Natural killer cell (primary cell): Measurements from ENCODE around the gene CCDC40. TPM values are rescaled to one million over a fixed set of nuclear protein-coding genes. Genes with fewer than 3 reads are reported as not detected.

Experiments used
- ATAC-seq, 3 donors: fragments of 150-1000 bp in 2 of 3; fragments of 200-7000 bp in 1 of 3; cut with Tn5 transposase; 1 replicate in 1 of 3; 2 replicates in 2 of 3; pipeline ENCODE4 v1.10.0; 2021; ENCODE audit warnings: mild to moderate bottlenecking in 2 of 3, moderate library complexity in 2 of 3
- DNase-seq, 2 donors: peaks; one replicate each; pipeline versions ENCODE4 v3.0.0 to v3.0.0-alpha.2; 2013 to 2021; ENCODE audit warnings: mixed read lengths in 1 of 2
- H3K27ac ChIP-seq: one replicate; pipeline ENCODE4 v1.5.1; 2013; ENCODE audit warnings: mild to moderate bottlenecking, low read length
- H3K27me3 ChIP-seq: one replicate; pipeline ENCODE4 v1.6.1; 2013; ENCODE audit warnings: low read length; ENCODE audit not compliant: control insufficient read depth, insufficient read depth
- H3K36me3 ChIP-seq: one replicate; pipeline ENCODE4 v1.6.1; 2013; ENCODE audit warnings: low read length; ENCODE audit not compliant: control insufficient read depth, insufficient read depth
- H3K4me1 ChIP-seq: one replicate; pipeline ENCODE4 v1.6.1; 2013; ENCODE audit warnings: low read length; ENCODE audit not compliant: control insufficient read depth, insufficient read depth
- H3K4me3 ChIP-seq: one replicate; pipeline ENCODE4 v1.5.1; 2013; ENCODE audit warnings: low read length
- H3K9me3 ChIP-seq: one replicate; pipeline ENCODE4 v1.6.1; 2013; ENCODE audit warnings: low read length; ENCODE audit not compliant: control insufficient read depth, insufficient read depth
- H3K27ac Mint-ChIP-seq, 2 donors: one replicate each; pipeline ENCODE4 v1.8.0; 2022; ENCODE audit warnings: mild to moderate bottlenecking in 2 of 2, mixed read lengths in 2 of 2, moderate library complexity in 1 of 2
- H3K27me3 Mint-ChIP-seq, 2 donors: one replicate each; pipeline ENCODE4 v1.8.0; 2022; ENCODE audit warnings: low read depth in 2 of 2, mixed read lengths in 2 of 2
- H3K36me3 Mint-ChIP-seq: one replicate; pipeline ENCODE4 v1.8.0; 2022; ENCODE audit warnings: mixed read lengths
- H3K4me1 Mint-ChIP-seq, 2 donors: one replicate each; pipeline ENCODE4 v1.8.0; 2022; ENCODE audit warnings: mixed read lengths in 2 of 2
- H3K4me3 Mint-ChIP-seq: one replicate; pipeline ENCODE4 v1.8.0; 2022; ENCODE audit warnings: mild to moderate bottlenecking, moderate library complexity, mixed read lengths
- H3K9me3 Mint-ChIP-seq, 2 donors: one replicate each; pipeline ENCODE4 v1.8.0; 2022; ENCODE audit warnings: mixed read lengths in 2 of 2
- CTCF ChIP-seq: fragments of 200-600 bp; IDR thresholded peaks from one replicate; pipeline ENCODE4 v1.8.0; 2022; ENCODE audit warnings: antibody characterized with exemption
- WGBS: methylation state at CpG from one replicate; pipeline ENCODE4 v1.1.7; 2013; ENCODE audit warnings: missing lambda C conversion rate; ENCODE audit not compliant: insufficient coverage; 5-methylcytosine and 5-hydroxymethylcytosine counted together
- intact Hi-C: fragments of 100-400 bp; cut with micrococcal nuclease; formaldehyde crosslinking; loops from one replicate; pipeline ENCODE4 v1.14.2; 2022
- total RNA-seq, 4 donors: library from RNA; stranded (reverse); fragments of 120-200 nt in 1 of 4; gene quantifications; one replicate each; pipeline versions ENCODE4 v1.2.3 to v1.2.4, GENCODE V29; 2013 to 2022

The CCDC40 gene
- total RNA-seq, 3 donors from 2014 or later (not counting 1 experiment from before 2014, with no cell fraction given): 0.95 to 2.4 (median 1.5) TPM

GRCh38 chr17:80008383-80008840 is 28.0 kb upstream of the CCDC40 start:
- no peaks in the 10 kb centered on the region for H3K9me3 ChIP-seq
- H3K27me3 Mint-ChIP-seq: no peaks in the 10 kb centered on the region
- intact Hi-C loops: no loop called here
- peaks cover 17% of the 10 kb centered on the region for H3K4me1 ChIP-seq
- DNase-seq: peak; percentile 65 to 83
- no peak overlapping the region for H3K4me3 ChIP-seq
- no peak overlapping the region for H3K4me3 Mint-ChIP-seq
- peak; percentile 82 to 90 (median 88) for ATAC-seq
- H3K36me3 Mint-ChIP-seq: no peaks in the 10 kb centered on the region
- no peaks in the 10 kb centered on the region for H3K27me3 ChIP-seq
- H3K27ac Mint-ChIP-seq: no peak overlapping the region
- peak; percentile 86 for TF ChIP-seq CTCF
- H3K27ac ChIP-seq: no peak overlapping the region
- WGBS: 28% methylated on average over 17 of the region's 17 CpGs
- no peaks in the 10 kb centered on the region for H3K36me3 ChIP-seq
- H3K9me3 Mint-ChIP-seq: no peaks in the 10 kb centered on the region
- peaks cover 8 to 14% of the 10 kb centered on the region in 2 donors for H3K4me1 Mint-ChIP-seq

- WGBS: 92% methylated on average over 18 of the region's 18 CpGs
- Mint-ChIP-seq H3K27me3 (no peaks in the 10 kb centered on the region), H3K27ac (no peak overlapping the region), H3K4me1 (peaks cover 8 to 14% of the 10 kb centered on the region in 2 donors), H3K9me3 (no peaks in the 10 kb centered on the region), H3K36me3 (no peaks in the 10 kb centered on the region), H3K4me3 (no peak overlapping the region)
- Histone ChIP-seq H3K9me3 (no peaks in the 10 kb centered on the region), H3K4me1 (peaks cover 17% of the 10 kb centered on the region), H3K4me3 (no peak overlapping the region), H3K36me3 (no peaks in the 10 kb centered on the region), H3K27ac (no peak overlapping the region), H3K27me3 (no peaks in the 10 kb centered on the region)
- ATAC-seq (no peak), DNase-seq (no peak)
- TF ChIP-seq CTCF: no peak
- intact Hi-C loops: no loop called here
These were observed 27.6 kb upstream of the CCDC40 start for GRCh38 chr17:80008848-80009247.

GRCh38 chr17:80009391-80010282 is 26.8 kb upstream of the CCDC40 start:
- H3K27me3 Mint-ChIP-seq: no peaks in the 10 kb centered on the region
- no peak overlapping the region for H3K27ac Mint-ChIP-seq
- no peak for TF ChIP-seq CTCF
- no peak for DNase-seq
- Histone ChIP-seq H3K27me3 (no peaks in the 10 kb centered on the region), H3K4me1 (peaks cover 17% of the 10 kb centered on the region), H3K4me3 (no peak overlapping the region), H3K9me3 (no peaks in the 10 kb centered on the region), H3K36me3 (no peaks in the 10 kb centered on the region), H3K27ac (no peak overlapping the region)
- H3K4me3 Mint-ChIP-seq: no peak overlapping the region
- H3K9me3 Mint-ChIP-seq: no peaks in the 10 kb centered on the region
- WGBS: 94% methylated on average over 34 of the region's 34 CpGs
- no peaks in the 10 kb centered on the region for H3K36me3 Mint-ChIP-seq
- no peak for ATAC-seq
- H3K4me1 Mint-ChIP-seq: peaks cover 8 to 14% of the 10 kb centered on the region in 2 donors
- intact Hi-C loops: no loop called here
